Calu3 (cell line): ENCODE results near the gene SULF2. TPM values are rescaled to one million over a fixed set of nuclear protein-coding genes. Genes with fewer than 3 reads are reported as not detected.
"Not testable (repeated sequence)": the region's sequence is repeated elsewhere in the genome, so short reads cannot be mapped to it uniquely, and the experiment has no call there.

Experiments used
- Bru-seq: library from RNA; stranded (reverse); fragments of 400-500 nt; gene quantifications from one replicate; lab custom pipeline; 2021; lab: Mats Ljungman, UMichigan
- BruChase-seq, 2 experiments: library from RNA; stranded (reverse); fragments of 400-500 nt; gene quantifications; one replicate each; lab custom pipeline; 2021; lab: Mats Ljungman, UMichigan
- BruUV-seq: library from RNA; stranded (reverse); fragments of 400-500 nt; replicated peaks from 2 replicates; lab custom pipeline; 2021; lab: Mats Ljungman, UMichigan
- CTCF ChIA-PET: fragments of 300-600 bp; sonication (Branson Sonifier 250); formaldehyde crosslinking; loops from one replicate; lab custom pipeline; 2022; ENCODE audit warnings: antibody characterized with exemption; lab: Charles Lee
- DNase-seq: peaks from one replicate; pipeline ENCODE4 v3.0.0; 2022
- H3K27ac Mint-ChIP-seq: one replicate; pipeline ENCODE4 v1.8.0; 2022; ENCODE audit warnings: mixed read lengths; ENCODE audit not compliant: unreplicated experiment
- H3K27me3 Mint-ChIP-seq: one replicate; pipeline ENCODE4 v1.8.0; 2022; ENCODE audit warnings: mixed read lengths; ENCODE audit not compliant: unreplicated experiment
- H3K36me3 Mint-ChIP-seq: one replicate; pipeline ENCODE4 v1.8.0; 2022; ENCODE audit warnings: mild to moderate bottlenecking, moderate library complexity, mixed read lengths; ENCODE audit not compliant: insufficient read depth, unreplicated experiment
- H3K4me1 Mint-ChIP-seq: one replicate; pipeline ENCODE4 v1.8.0; 2022; ENCODE audit warnings: mild to moderate bottlenecking, low read depth, mixed read lengths; ENCODE audit not compliant: unreplicated experiment
- H3K4me3 Mint-ChIP-seq: one replicate; pipeline ENCODE4 v1.8.0; 2022; ENCODE audit warnings: mild to moderate bottlenecking, low read depth, moderate library complexity, mixed read lengths; ENCODE audit not compliant: unreplicated experiment
- H3K9me3 Mint-ChIP-seq: one replicate; pipeline ENCODE4 v1.8.0; 2022; ENCODE audit warnings: low read depth, mixed read lengths; ENCODE audit not compliant: unreplicated experiment
- CTCF ChIP-seq: fragments of 200-600 bp; IDR thresholded peaks from one replicate; pipeline ENCODE4 v1.8.0; 2022; ENCODE audit warnings: antibody characterized with exemption; ENCODE audit not compliant: unreplicated experiment
- intact Hi-C: fragments of 100-400 bp; cut with micrococcal nuclease; formaldehyde crosslinking; loops from one replicate; pipeline ENCODE4 v1.10.0; 2022; ENCODE audit not compliant: unreplicated experiment
- long read RNA-seq: library from polyadenylated mRNA; stranded (forward); transcript quantifications from one replicate; pipeline ENCODE4 v2.0.0, GENCODE V29; 2022
- total RNA-seq: library from RNA; stranded (reverse); gene quantifications from 2 replicates; pipeline ENCODE4 v1.2.3, GENCODE V29; 2022

The SULF2 gene
- total RNA-seq (112 and 120 TPM in 2 replicates), Bru-seq, nascent RNA (percentile 64 among the genes with signal in this experiment), BruChase-seq, experiment 1, labeled RNA remaining after a 6-hour chase (percentile 64 among the genes with signal in this experiment), BruChase-seq, experiment 2, labeled RNA remaining after a 2-hour chase (percentile 57 among the genes with signal in this experiment)
- long read RNA-seq, full-length matches to known transcripts = 8 of 120 reads
- long read RNA-seq, partial matches to known transcripts = 33 of 120 reads
- long read RNA-seq, other reads (novel, unspliced or antisense) = 79 of 120 reads

- H3K4me1 Mint-ChIP-seq = peaks cover 36% of the 10 kb centered on the region
- H3K27ac Mint-ChIP-seq = peak within 1 kb of the TSS; percentile 88
- H3K9me3 Mint-ChIP-seq = no peaks in the 10 kb centered on the region
- CTCF ChIA-PET = interaction anchor here (0.6 to 2.2 kb wide), 9 partner anchors 12 to 835 kb away, joined by 3 to 27 read pairs (median 8); no protein-coding TSS in a partner anchor
- intact Hi-C loops = loop anchor here (5.0 to 10.0 kb wide), 2 partner anchors 72 to 189 kb away; no protein-coding TSS in a partner anchor
- peaks cover 25% of the 10 kb centered on the region for H3K36me3 Mint-ChIP-seq
- H3K27me3 Mint-ChIP-seq = no peaks in the 10 kb centered on the region
- peak within 1 kb of the TSS; percentile 84 for H3K4me3 Mint-ChIP-seq
- peak; percentile 74 for DNase-seq
- BruUV-seq = no TSS peak
- no peak for TF ChIP-seq CTCF
Observed at GRCh38 chr20:47785311-47785853, at the start of gene SULF2. TSS of gene SULF2 (minus strand) at chr20:47785481. CDS start at chr20:47757363, 28,118 bp downstream.

- peaks cover 24% of the 10 kb centered on the region for H3K27me3 Mint-ChIP-seq
- intact Hi-C loops, H3K36me3 Mint-ChIP-seq, BruUV-seq, H3K27ac Mint-ChIP-seq, H3K4me1 Mint-ChIP-seq, H3K4me3 Mint-ChIP-seq, DNase-seq, CTCF ChIA-PET, H3K9me3 Mint-ChIP-seq: not testable (repeated sequence)
Observed at GRCh38 chr20:47831675-47832074, 46.4 kb upstream of the SULF2 start.

DNA sequence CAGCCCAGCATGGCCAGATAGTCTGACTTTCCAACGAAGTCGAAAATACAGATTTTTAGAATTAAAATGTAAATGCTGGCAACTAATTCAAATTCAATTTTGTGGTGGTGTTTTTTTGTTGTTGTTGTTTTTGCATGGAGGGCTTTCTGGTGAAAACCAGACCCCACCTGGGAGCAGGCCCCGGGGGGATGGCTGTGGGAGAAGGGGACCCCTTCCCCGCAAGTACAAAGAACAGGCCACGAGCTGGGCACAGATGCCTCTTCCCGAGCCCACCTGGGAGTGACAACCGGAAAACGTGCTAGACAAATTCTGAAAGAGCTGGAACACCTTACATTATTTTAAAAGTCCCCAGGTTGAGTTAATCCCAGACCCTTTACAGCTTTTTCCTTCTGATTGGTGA lies 41.4 kb upstream of the SULF2 start:
- CTCF ChIA-PET = not testable (repeated sequence)

DNA sequence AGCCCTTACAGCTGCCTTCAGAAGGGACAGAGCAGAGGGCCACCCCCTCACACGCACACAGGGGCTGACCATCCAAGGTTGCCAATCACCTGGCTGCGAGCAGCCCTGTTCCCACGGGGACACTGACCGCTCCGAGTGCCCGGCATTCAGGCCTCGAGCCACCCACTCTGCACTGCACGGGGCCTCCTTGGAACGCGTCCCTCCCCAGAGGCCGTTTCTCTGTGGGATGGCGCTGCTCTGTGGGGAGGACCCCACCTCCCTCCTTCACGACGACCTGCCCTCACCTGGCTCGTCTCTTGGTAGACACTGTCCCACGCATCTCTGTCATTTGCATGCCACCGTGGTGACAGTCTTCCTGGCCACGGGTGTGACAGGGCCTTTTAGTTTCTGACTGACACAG lies 40.7 kb upstream of the SULF2 start:
- intact Hi-C loops, H3K4me3 Mint-ChIP-seq, H3K36me3 Mint-ChIP-seq, H3K27ac Mint-ChIP-seq, CTCF ChIA-PET, BruUV-seq, H3K9me3 Mint-ChIP-seq, H3K27me3 Mint-ChIP-seq, DNase-seq, H3K4me1 Mint-ChIP-seq: not testable (repeated sequence)

More for the DNA sequence above, 41.4 kb upstream of the SULF2 start:
- intact Hi-C loops, DNase-seq, H3K9me3 Mint-ChIP-seq, H3K4me1 Mint-ChIP-seq, H3K4me3 Mint-ChIP-seq, H3K27ac Mint-ChIP-seq, H3K27me3 Mint-ChIP-seq, H3K36me3 Mint-ChIP-seq, BruUV-seq: not testable (repeated sequence)

- BruUV-seq = no TSS peak
- no peak for DNase-seq
- H3K27ac Mint-ChIP-seq = no peak overlapping the region
- H3K4me1 Mint-ChIP-seq = peaks cover 15% of the 10 kb centered on the region
- CTCF ChIA-PET = interaction anchor here (0.6 kb wide), 1 partner anchor 691 kb away, joined by 3 read pairs; no protein-coding TSS in a partner anchor
- no peaks in the 10 kb centered on the region for H3K9me3 Mint-ChIP-seq
- H3K36me3 Mint-ChIP-seq = no peaks in the 10 kb centered on the region
- no peak for TF ChIP-seq CTCF
- intact Hi-C loops = no loop called here
- H3K27me3 Mint-ChIP-seq = no peaks in the 10 kb centered on the region
- no peak overlapping the region for H3K4me3 Mint-ChIP-seq
Observed at GRCh38 chr20:47825011-47825762, 39.9 kb upstream of the SULF2 start.

- H3K36me3 Mint-ChIP-seq, H3K27ac Mint-ChIP-seq, H3K9me3 Mint-ChIP-seq, H3K27me3 Mint-ChIP-seq, intact Hi-C loops, BruUV-seq, DNase-seq, H3K4me3 Mint-ChIP-seq: not testable (repeated sequence)
- CTCF ChIA-PET = interaction anchor here (0.6 kb wide), 1 partner anchor 71 kb away, joined by 3 read pairs; no protein-coding TSS in a partner anchor
- peaks cover 15% of the 10 kb centered on the region for H3K4me1 Mint-ChIP-seq
Observed at GRCh38 chr20:47823941-47824340, 38.7 kb upstream of the SULF2 start.
